Right lobe of liver (tissue), 6 donors: ENCODE data around the gene SNRNP25. TPM values are rescaled to one million over a fixed set of nuclear protein-coding genes. Genes with fewer than 3 reads are reported as not detected.

Source experiments
- ATAC-seq, 4 donors: fragments of 200-7000 bp; cut with Tn5 transposase; one replicate each; pipeline ENCODE4 v1.9.1; 2020; ENCODE audit warnings: mild to moderate bottlenecking in 4 of 4, moderate library complexity in 4 of 4
- DNase-seq, 3 donors: peaks; one replicate each; pipeline ENCODE4 v3.0.0-alpha.2; 2020
- H3K27ac ChIP-seq, 3 donors: fragments of 200-600 bp; one replicate each; pipeline ENCODE4 v1.8.0; 2022
- H3K27me3 ChIP-seq, 2 donors: fragments of 200-600 bp; one replicate each; pipeline ENCODE4 v1.8.0; 2022
- H3K36me3 ChIP-seq, 4 donors: fragments of 200-600 bp; sonication (generic) in 1 of 4; one replicate each; pipeline versions ENCODE4 v1.5.1 to v1.8.0; 2017 to 2022; ENCODE audit warnings: control low read depth in 1 of 4
- H3K4me1 ChIP-seq, 4 donors: fragments of 200-600 bp; sonication (generic) in 1 of 4; one replicate each; pipeline versions ENCODE4 v1.5.1 to v1.8.0; 2017 to 2022; ENCODE audit warnings: control low read depth in 1 of 4
- H3K4me3 ChIP-seq, 3 donors: fragments of 200-600 bp; one replicate each; pipeline ENCODE4 v1.8.0; 2022
- H3K9me3 ChIP-seq, 4 donors: fragments of 200-600 bp; sonication (generic) in 1 of 4; one replicate each; pipeline versions ENCODE4 v1.5.1 to v1.8.0; 2017 to 2022; ENCODE audit warnings: control low read depth in 1 of 4
- CTCF ChIP-seq, 4 donors: fragments of 200-600 bp in 3 of 4; fragments of 450-650 bp in 1 of 4; IDR thresholded peaks; one replicate each; pipeline versions ENCODE4 v1.5.1 to v1.8.0; 2016 to 2022; ENCODE audit warnings: antibody characterized with exemption in 4 of 4, mild to moderate bottlenecking in 2 of 4
- POLR2A ChIP-seq: fragments of 450-650 bp; IDR thresholded peaks from one replicate; pipeline ENCODE4 v1.6.1; 2017; ENCODE audit warnings: antibody characterized with exemption, mild to moderate bottlenecking
- WGBS: methylation state at CpG from one replicate; pipeline ENCODE4 v1.1.6; 2018; ENCODE audit warnings: low coverage, low lambda C conversion rate; ENCODE audit not compliant: insufficient coverage; ENCODE audit errors: missing lambda C conversion rate; 5-methylcytosine and 5-hydroxymethylcytosine counted together
- intact Hi-C, 2 donors: fragments of 100-400 bp; cut with DNase I; formaldehyde crosslinking; loops; one replicate each; pipeline versions ENCODE4 v1.11.2 to v1.14.1; 2022
- total RNA-seq, 6 experiments: library from RNA; depleted of rRNA in 2 of 6; stranded (reverse); fragments of >200 nt in 2 of 6; fragmentation: NEBNext Ultra II Directional in 3 of 6; extraction: Animal tissue kit (Norgen Biotek cat#: 25700) in 3 of 6; gene quantifications; one replicate each; pipeline versions ENCODE4 v1.1.0 to v1.2.4, GENCODE V29; 2016 to 2023
- donor health status: DM: no; HTN: yes; CAD: no.
- donor health status: DM: no; HTN: no; CAD: no.
- donor health status: DM: no; HTN: no; CAD: no.
- donor health status: DM: no; HTN: yes; CAD: no.
- donor health status: DM: no; HTN: yes; CAD: no.

Gene SNRNP25
- total RNA-seq, 6 experiments from 2014 or later, result 11.7 to 15.9 (median 14.8) TPM

- Histone ChIP-seq H3K4me3 (no peak overlapping the region), H3K9me3 (no peaks in the 10 kb centered on the region), H3K27me3 (no peaks in the 10 kb centered on the region), H3K4me1 (peaks cover 0 to 33% (median 13%) of the 10 kb centered on the region in 4 donors), H3K27ac (no peak overlapping the region), H3K36me3 (peaks cover 0 to under 1% (median 0%) of the 10 kb centered on the region in 4 donors)
- intact Hi-C loops, result no loop called here
- 85% methylated on average over 9 of the region's 16 CpGs for WGBS
- TF ChIP-seq CTCF (IDR thresholded peaks at IDR 0.05) (no peak), POLR2A (no peak)
- ATAC-seq (no peak), DNase-seq (no peak)
Observed at GRCh38 chr16:74747-75334, 21.2 kb downstream of the SNRNP25 start.

- Histone ChIP-seq H3K27ac (peak overlapping the region in 1 of 3 donors; percentile 38), H3K36me3 (peaks cover 0 to 4% (median 0%) of the 10 kb centered on the region in 4 donors), H3K4me3 (no peak overlapping the region), H3K4me1 (peaks cover 0 to 33% (median 13%) of the 10 kb centered on the region in 4 donors), H3K27me3 (no peaks in the 10 kb centered on the region), H3K9me3 (no peaks in the 10 kb centered on the region)
- intact Hi-C loops, result no loop called here
- ATAC-seq (no peak), DNase-seq (no peak)
- WGBS, result 47% methylated on average over 8 of the region's 11 CpGs
- no peak for TF ChIP-seq CTCF (IDR thresholded peaks at IDR 0.05)
- no peak for TF ChIP-seq POLR2A
Observed at GRCh38 chr16:75580-76501, 22.2 kb downstream of the SNRNP25 start.

- TF ChIP-seq POLR2A, result no peak
- no peak for TF ChIP-seq CTCF (IDR thresholded peaks at IDR 0.05)
- Histone ChIP-seq H3K36me3 (peaks cover 0 to 4% (median 0%) of the 10 kb centered on the region in 4 donors), H3K4me1 (peaks cover 0 to 26% (median 13%) of the 10 kb centered on the region in 4 donors), H3K4me3 (no peak overlapping the region), H3K27me3 (no peaks in the 10 kb centered on the region), H3K27ac (peak overlapping the region; percentile 77 to 89 (median 84)), H3K9me3 (no peaks in the 10 kb centered on the region)
- DNase-seq, result peak in 1 of 3 donors; percentile 76
- whole genome bisulfite sequencing, result 9% methylated on average over 6 of the region's 13 CpGs
- peak; percentile 2 to 44 (median 8) for ATAC-seq
- intact Hi-C loops, result no loop called here
Observed at GRCh38 chr16:76535-77272, 23.1 kb downstream of the SNRNP25 start.

GRCh38 chr16:77273-77806, 23.7 kb downstream of the SNRNP25 start:
- DNase-seq, result peak in 1 of 3 donors; percentile 69
- Histone ChIP-seq H3K27me3 (no peaks in the 10 kb centered on the region), H3K9me3 (no peaks in the 10 kb centered on the region), H3K27ac (peak overlapping the region; percentile 77 to 89 (median 84)), H3K4me1 (peaks cover 0 to 26% (median 13%) of the 10 kb centered on the region in 4 donors), H3K36me3 (peaks cover 0 to 4% (median 0%) of the 10 kb centered on the region in 4 donors), H3K4me3 (peak overlapping the region; percentile 50 to 98 (median 74))
- peak; percentile 14 to 43 (median 33) for ATAC-seq
- intact Hi-C loops, result no loop called here
- TF ChIP-seq POLR2A (no peak), CTCF (IDR thresholded peaks at IDR 0.05) (no peak)
- 54% methylated on average over 5 of the region's 31 CpGs for WGBS
